K562 (cell line): ENCODE measurements around the gene GALNS. TPM values are rescaled to one million over a fixed set of nuclear protein-coding genes. Genes with fewer than 3 reads are reported as not detected.

Experiments used
- CHCHD3 ChIP-seq: fragments of 250-450 bp; sonication (Bioruptor Pico); IDR thresholded peaks from 2 replicates; pipeline ENCODE4 v2.1.2; 2022; ENCODE audit warnings: mild to moderate bottlenecking
- ELK1 ChIP-seq: sonication (generic); formaldehyde crosslinking; IDR thresholded peaks from 2 replicates; pipeline ENCODE4 v1.8.1; 2022; ENCODE audit warnings: missing genetic modification reagents
- HMGN3 ChIP-seq: IDR thresholded peaks from 2 replicates; pipeline ENCODE4 v1.6.1; 2011; ENCODE audit warnings: borderline replicate concordance, low read depth, mild to moderate bottlenecking, mixed read lengths, low read length; ENCODE audit not compliant: insufficient read length; ENCODE audit errors: extremely low read depth
- KDM5B ChIP-seq: fragments of 200-600 bp; sonication (generic); IDR thresholded peaks from 2 replicates; pipeline ENCODE4 v1.6.1; 2012; ENCODE audit warnings: low read depth, mild to moderate bottlenecking, moderate library complexity, low read length, control low read depth, inconsistent platforms; ENCODE audit not compliant: insufficient replicate concordance
- KHSRP ChIP-seq: fragments of 450-650 bp; IDR thresholded peaks from 2 replicates; pipeline ENCODE4 v1.6.1; 2017
- MAFK ChIP-seq: IDR thresholded peaks from 2 replicates; pipeline ENCODE4 v1.6.1; 2011; ENCODE audit warnings: low read length, improper control_type of control experiment
- NR1H2 ChIP-seq: sonication (generic); formaldehyde crosslinking; IDR thresholded peaks from 2 replicates; pipeline ENCODE4 v1.4.0; 2020; ENCODE audit warnings: mild to moderate bottlenecking, missing genetic modification reagents
- RCOR1 ChIP-seq, 2 experiments: IDR thresholded peaks; 2 replicates each; pipeline ENCODE4 v1.6.1; 2012; ENCODE audit warnings: low read depth in 2 of 2, low read length in 2 of 2, borderline replicate concordance in 1 of 2, improper control_type of control experiment in 1 of 2
- RNF2 ChIP-seq: sonication (generic); IDR thresholded peaks from 2 replicates; pipeline ENCODE4 v1.6.1; 2016
- ZNF133 ChIP-seq: fragments of 250-450 bp; sonication (Bioruptor Pico); IDR thresholded peaks from 2 replicates; pipeline ENCODE4 v1.4.0; 2020; ENCODE audit warnings: mild to moderate bottlenecking
- ZNF143 ChIP-seq: sonication (generic); formaldehyde crosslinking; IDR thresholded peaks from 2 replicates; pipeline ENCODE4 v1.9.0; 2022; ENCODE audit warnings: mild to moderate bottlenecking, missing genetic modification reagents
- ZNF175 ChIP-seq: fragments of 200-800 bp; sonication (Bioruptor generic); IDR thresholded peaks from 2 replicates; pipeline ENCODE4 v1.6.1; 2016; ENCODE audit warnings: low read depth, mild to moderate bottlenecking, missing genetic modification characterization, missing compliant biosample characterization
- ZNF707 ChIP-seq: fragments of 250-450 bp; sonication (Bioruptor Pico); conservative IDR thresholded peaks from 2 replicates; pipeline ENCODE4 v1.8.0; 2022; ENCODE audit warnings: inconsistent platforms, mild to moderate bottlenecking, moderate library complexity
- polyA plus RNA-seq, 8 experiments: library from polyadenylated mRNA; depleted of rRNA in 4 of 8; stranded (reverse) in 5 of 8; unstranded in 3 of 8; fragments of >200 nt; fragmentation: Nextera tagmentation in 2 of 8; fragmentation: Illumina TruSeq in 1 of 8; extraction: Ambion mirVana in 2 of 8; extraction: Trizol in 1 of 8; gene quantifications; 2 replicates each; pipeline versions ENCODE4 v1.2.1 to v1.2.3, GENCODE V29; 2011 to 2014; ENCODE audit warnings: inconsistent platforms in 1 of 8, missing spikeins in 1 of 8
- total RNA-seq, 7 experiments: library from RNA; depleted of rRNA in 6 of 7; stranded (reverse); fragments of >200 nt in 6 of 7; fragmentation: Illumina TruSeq in 2 of 7; extraction: Trizol in 2 of 7; gene quantifications; 2 replicates each; pipeline versions ENCODE4 v1.2.1 to v1.2.3, GENCODE V29; 2011 to 2021; ENCODE audit warnings: low replicate concordance in 1 of 7
- TF ChIP-seq, protein P1 (sequence below), 2 experiments: fragments of 450-650 bp in 1 of 2; sonication (generic) in 1 of 2; formaldehyde crosslinking in 1 of 2; IDR thresholded peaks; 2 replicates each; pipeline versions ENCODE4 v1.7.1 to v1.9.0; 2016 to 2022; ENCODE audit warnings: inconsistent platforms in 1 of 2, mild to moderate bottlenecking in 1 of 2, missing genetic modification reagents in 1 of 2
- TF ChIP-seq, protein P2 (sequence below): sonication (generic); formaldehyde crosslinking; IDR thresholded peaks from 2 replicates; pipeline ENCODE4 v1.9.0; 2022; ENCODE audit warnings: mild to moderate bottlenecking, missing genetic modification reagents
- TF ChIP-seq, protein P3 (sequence below): fragments of 250-450 bp; sonication (Bioruptor Pico); IDR thresholded peaks from 2 replicates; pipeline ENCODE4 v1.8.0; 2022; ENCODE audit warnings: moderate library complexity, mild to moderate bottlenecking, inconsistent platforms

The GALNS gene
- total and polyA plus RNA-seq, 9 of the 15 experiments (the other 6 are each of a cell fraction or from before 2014, with no cell fraction given), result 0.38 to 13.2 (median 4.3) TPM

- TF ChIP-seq HMGN3, result peak; percentile 28
- TF ChIP-seq, protein P1, sequence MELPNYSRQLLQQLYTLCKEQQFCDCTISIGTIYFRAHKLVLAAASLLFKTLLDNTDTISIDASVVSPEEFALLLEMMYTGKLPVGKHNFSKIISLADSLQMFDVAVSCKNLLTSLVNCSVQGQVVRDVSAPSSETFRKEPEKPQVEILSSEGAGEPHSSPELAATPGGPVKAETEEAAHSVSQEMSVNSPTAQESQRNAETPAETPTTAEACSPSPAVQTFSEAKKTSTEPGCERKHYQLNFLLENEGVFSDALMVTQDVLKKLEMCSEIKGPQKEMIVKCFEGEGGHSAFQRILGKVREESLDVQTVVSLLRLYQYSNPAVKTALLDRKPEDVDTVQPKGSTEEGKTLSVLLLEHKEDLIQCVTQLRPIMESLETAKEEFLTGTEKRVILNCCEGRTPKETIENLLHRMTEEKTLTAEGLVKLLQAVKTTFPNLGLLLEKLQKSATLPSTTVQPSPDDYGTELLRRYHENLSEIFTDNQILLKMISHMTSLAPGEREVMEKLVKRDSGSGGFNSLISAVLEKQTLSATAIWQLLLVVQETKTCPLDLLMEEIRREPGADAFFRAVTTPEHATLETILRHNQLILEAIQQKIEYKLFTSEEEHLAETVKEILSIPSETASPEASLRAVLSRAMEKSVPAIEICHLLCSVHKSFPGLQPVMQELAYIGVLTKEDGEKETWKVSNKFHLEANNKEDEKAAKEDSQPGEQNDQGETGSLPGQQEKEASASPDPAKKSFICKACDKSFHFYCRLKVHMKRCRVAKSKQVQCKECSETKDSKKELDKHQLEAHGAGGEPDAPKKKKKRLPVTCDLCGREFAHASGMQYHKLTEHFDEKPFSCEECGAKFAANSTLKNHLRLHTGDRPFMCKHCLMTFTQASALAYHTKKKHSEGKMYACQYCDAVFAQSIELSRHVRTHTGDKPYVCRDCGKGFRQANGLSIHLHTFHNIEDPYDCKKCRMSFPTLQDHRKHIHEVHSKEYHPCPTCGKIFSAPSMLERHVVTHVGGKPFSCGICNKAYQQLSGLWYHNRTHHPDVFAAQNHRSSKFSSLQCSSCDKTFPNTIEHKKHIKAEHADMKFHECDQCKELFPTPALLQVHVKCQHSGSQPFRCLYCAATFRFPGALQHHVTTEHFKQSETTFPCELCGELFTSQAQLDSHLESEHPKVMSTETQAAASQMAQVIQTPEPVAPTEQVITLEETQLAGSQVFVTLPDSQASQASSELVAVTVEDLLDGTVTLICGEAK (IDR thresholded peaks at IDR 0.05), result no peak
- TF ChIP-seq, protein P1 (CRISPR knock-in tag; IDR thresholded peaks at IDR 0.05), result no peak
- TF ChIP-seq, protein P2, sequence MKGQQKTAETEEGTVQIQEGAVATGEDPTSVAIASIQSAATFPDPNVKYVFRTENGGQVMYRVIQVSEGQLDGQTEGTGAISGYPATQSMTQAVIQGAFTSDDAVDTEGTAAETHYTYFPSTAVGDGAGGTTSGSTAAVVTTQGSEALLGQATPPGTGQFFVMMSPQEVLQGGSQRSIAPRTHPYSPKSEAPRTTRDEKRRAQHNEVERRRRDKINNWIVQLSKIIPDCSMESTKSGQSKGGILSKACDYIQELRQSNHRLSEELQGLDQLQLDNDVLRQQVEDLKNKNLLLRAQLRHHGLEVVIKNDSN (CRISPR knock-in tag), result no peak
- no peak for TF ChIP-seq MAFK
- TF ChIP-seq KHSRP, result no peak
- TF ChIP-seq ZNF175 (CRISPR knock-in tag), result no peak
- no peak for TF ChIP-seq ZNF707
- TF ChIP-seq ELK1 (CRISPR knock-in tag), result no peak
- TF ChIP-seq ZNF133 (CRISPR knock-in tag), result no peak
- no peak for TF ChIP-seq RCOR1 (IDR thresholded peaks at IDR 0.05; ENCODE audit: borderline replicate concordance in 1 of 2, low read depth in 2 of 2, low read length in 2 of 2)
- peak; percentile 14 for TF ChIP-seq KDM5B
- TF ChIP-seq, protein P3, sequence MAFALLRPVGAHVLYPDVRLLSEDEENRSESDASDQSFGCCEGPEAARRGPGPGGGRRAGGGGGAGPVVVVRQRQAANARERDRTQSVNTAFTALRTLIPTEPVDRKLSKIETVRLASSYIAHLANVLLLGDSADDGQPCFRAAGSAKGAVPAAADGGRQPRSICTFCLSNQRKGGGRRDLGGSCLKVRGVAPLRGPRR (CRISPR knock-in tag), result no peak
- no peak for TF ChIP-seq RNF2
- TF ChIP-seq ZNF143 (CRISPR knock-in tag), result no peak
- TF ChIP-seq NR1H2 (CRISPR knock-in tag), result no peak
- no peak for TF ChIP-seq CHCHD3 (CRISPR knock-in tag)
Observed at GRCh38 chr16:88782454-88783390, 74.0 kb downstream of the GALNS start (continued).
